Endothelial cell of umbilical vein (primary cell): Measurements from ENCODE around the gene GIPR.

Source experiments
- CTCF ChIP-seq, 2 donors: IDR thresholded peaks; 1 replicate in 1 of 2; 2 replicates in 1 of 2; pipeline ENCODE4 v1.5.1; 2011; ENCODE audit warnings: low read length in 2 of 2, mild to moderate bottlenecking in 2 of 2, moderate library complexity in 2 of 2, control low read depth in 1 of 2, inconsistent platforms in 1 of 2, low read depth in 1 of 2; ENCODE audit not compliant: insufficient read depth in 1 of 2; ENCODE audit errors: extremely low read depth in 1 of 2
- EZH2 ChIP-seq: IDR thresholded peaks from 2 replicates; pipeline ENCODE4 v1.6.1; 2012; ENCODE audit warnings: borderline replicate concordance, low read depth, mild to moderate bottlenecking, moderate library complexity, low read length, inconsistent platforms; ENCODE audit not compliant: severe bottlenecking
- MAX ChIP-seq: IDR thresholded peaks from 2 replicates; pipeline ENCODE4 v1.6.1; 2011; ENCODE audit not compliant: insufficient read depth, insufficient read length
- POLR2AphosphoS5 ChIP-seq: IDR thresholded peaks from 2 replicates; pipeline ENCODE4 v1.6.1; 2012; ENCODE audit warnings: low read depth, mild to moderate bottlenecking, control low read depth, low read length, moderate library complexity; ENCODE audit not compliant: insufficient read depth

GRCh38 chr19:45638930-45639729, 28.9 kb upstream of the GIPR start, which contains the start of gene EML2:
- TF ChIP-seq CTCF (IDR thresholded peaks at IDR 0.05; ENCODE audit: extremely low read depth in 1 of 2, insufficient read depth in 1 of 2, low read depth in 1 of 2, low read length in 2 of 2) = peak in 1 of 2 donors; percentile 15
- TF ChIP-seq EZH2 = no peak
- TF ChIP-seq MAX = no peak
- TF ChIP-seq POLR2AphosphoS5 = peak; percentile 33
